Activated naive CD8-positive, alpha-beta T cell treated with anti-CD3 and anti-CD28 coated beads, Interleukin-2, amount 10 ng/mL, durations not matched to agents 7 days and 5 days (primary cell): ENCODE results near the gene TDRD5. TPM values are rescaled to one million over a fixed set of nuclear protein-coding genes. Genes with fewer than 3 reads are reported as not detected.

ENCODE experiments used
- ATAC-seq: fragments of 150-1000 bp; cut with Tn5 transposase; one replicate; pipeline ENCODE4 v1.10.0; 2021; ENCODE audit warnings: low read depth, moderate library complexity
- POLR2A ChIA-PET: fragments of 350-600 bp; sonication (Branson Sonifier 250); formaldehyde crosslinking; loops from one replicate; lab custom pipeline; 2021; ENCODE audit warnings: antibody characterized with exemption; lab: Charles Lee
- DNase-seq: peaks from one replicate; pipeline ENCODE4 v3.0.0; 2021
- H3K27ac Mint-ChIP-seq: one replicate; pipeline ENCODE4 v1.8.0; 2022; ENCODE audit warnings: mild to moderate bottlenecking, mixed read lengths
- H3K27me3 Mint-ChIP-seq: one replicate; pipeline ENCODE4 v1.8.0; 2022; ENCODE audit warnings: mild to moderate bottlenecking, moderate library complexity, mixed read lengths
- H3K36me3 Mint-ChIP-seq: one replicate; pipeline ENCODE4 v1.8.0; 2021; ENCODE audit warnings: mild to moderate bottlenecking, mixed read lengths
- H3K4me1 Mint-ChIP-seq: one replicate; pipeline ENCODE4 v1.8.0; 2021; ENCODE audit warnings: mixed read lengths
- H3K4me3 Mint-ChIP-seq: one replicate; pipeline ENCODE4 v1.8.0; 2022; ENCODE audit warnings: mild to moderate bottlenecking, moderate library complexity, mixed read lengths
- H3K9me3 Mint-ChIP-seq: one replicate; pipeline ENCODE4 v1.8.0; 2021; ENCODE audit warnings: mixed read lengths
- total RNA-seq, 2 experiments: library from RNA; stranded (reverse); gene quantifications; one replicate each; pipeline ENCODE4 v1.2.3, GENCODE V29; 2021

Gene TDRD5
- total RNA-seq, 2 experiments from 2014 or later: not detected

DNA sequence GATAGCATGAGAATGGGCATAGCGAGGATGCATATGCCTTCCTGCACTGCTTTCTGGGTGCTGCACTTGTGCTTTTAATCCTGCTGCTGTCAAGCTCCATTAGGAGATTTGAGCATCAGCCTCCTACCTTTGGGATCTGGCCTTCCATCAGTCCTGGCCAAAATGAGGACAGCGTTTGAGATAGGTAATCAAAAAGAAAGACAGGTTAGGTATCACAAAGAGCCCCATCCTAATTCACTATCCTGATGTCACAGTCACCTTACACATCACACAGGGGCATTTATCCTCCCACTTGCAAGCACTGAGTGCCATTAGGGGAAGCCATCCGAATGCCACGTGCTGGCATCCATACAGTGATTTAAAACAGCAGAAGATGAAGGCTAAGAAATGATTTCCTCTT, 138.2 kb downstream of the TDRD5 start:
- Mint-ChIP-seq H3K27me3 (peaks cover 23% of the 10 kb centered on the region), H3K9me3 (no peaks in the 10 kb centered on the region), H3K4me1 (no peaks in the 10 kb centered on the region), H3K36me3 (no peaks in the 10 kb centered on the region), H3K4me3 (no peak overlapping the region), H3K27ac (no peak overlapping the region)
- POLR2A ChIA-PET: no interaction called here
- DNase-seq (no peak), ATAC-seq (no peak)

DNA sequence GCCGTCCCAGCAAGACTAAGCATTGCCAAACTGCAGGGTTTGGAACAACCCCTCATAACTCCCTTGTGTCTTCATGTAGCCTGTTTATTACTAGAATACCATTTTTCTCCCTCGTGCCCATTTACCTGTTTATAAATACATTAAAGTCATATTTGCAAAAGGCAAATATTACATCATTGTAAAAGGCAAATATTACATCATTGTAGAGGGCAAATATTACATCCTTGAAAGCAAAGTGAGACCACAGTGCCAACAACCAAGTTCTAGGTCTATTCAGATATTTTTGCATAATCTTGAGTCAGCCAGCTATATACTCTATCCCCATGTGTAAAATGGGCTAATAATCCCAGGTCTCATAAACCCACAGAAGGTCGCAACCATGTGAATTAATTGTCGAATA, 140.0 kb downstream of the TDRD5 start:
- Mint-ChIP-seq H3K27me3 (peaks cover 27% of the 10 kb centered on the region), H3K27ac (no peak overlapping the region), H3K36me3 (no peaks in the 10 kb centered on the region), H3K4me3 (no peak overlapping the region), H3K4me1 (no peaks in the 10 kb centered on the region), H3K9me3 (no peaks in the 10 kb centered on the region)
- ATAC-seq (no peak), DNase-seq (no peak)
- POLR2A ChIA-PET: interaction anchor here (0.6 kb wide), 1 partner anchor 1292 kb away, joined by 3 read pairs; no protein-coding TSS in a partner anchor

Other genes with a start within 250 kb of the TDRD5 start
- gene AXDND1, start 225.9 kb upstream of the TDRD5 start, total RNA-seq: under 1 TPM; 0.64 to 0.85 TPM
- gene NPHS2, start 15.9 kb upstream of the TDRD5 start, total RNA-seq: not detected
- gene FAM163A, start 151.5 kb downstream of the TDRD5 start, total RNA-seq: not detected